Fibroblast of upper back skin (primary cell): ENCODE measurements around the gene FAAP24.
"Not testable (repeated sequence)": the region's sequence is repeated elsewhere in the genome, so short reads cannot be mapped to it uniquely, and the experiment has no call there.

ENCODE experiments used
- DNase-seq: peaks from one replicate; pipeline ENCODE4 v3.0.0-alpha.2; 2013

The FAAP24 gene

DNA sequence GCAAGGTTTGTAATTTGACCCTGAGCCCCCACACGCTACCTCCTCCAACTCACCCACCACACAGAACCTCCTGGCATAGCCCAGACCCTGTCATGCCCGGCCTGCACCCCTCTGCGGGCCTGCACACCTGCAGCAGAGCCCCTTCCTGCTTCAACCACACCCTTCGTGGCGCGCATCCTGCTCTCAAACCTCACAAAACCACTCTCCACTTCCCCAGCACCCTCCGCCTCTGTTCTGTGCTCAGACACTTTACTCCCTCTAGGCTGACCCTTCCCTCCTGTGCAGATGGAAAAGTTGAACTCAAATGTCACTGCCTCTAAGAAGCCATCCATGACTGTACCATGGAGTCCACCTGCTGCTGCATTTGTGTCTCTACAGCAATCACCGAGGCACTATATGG lies 28.5 kb downstream of the FAAP24 start:
- DNase-seq = no peak

DNA sequence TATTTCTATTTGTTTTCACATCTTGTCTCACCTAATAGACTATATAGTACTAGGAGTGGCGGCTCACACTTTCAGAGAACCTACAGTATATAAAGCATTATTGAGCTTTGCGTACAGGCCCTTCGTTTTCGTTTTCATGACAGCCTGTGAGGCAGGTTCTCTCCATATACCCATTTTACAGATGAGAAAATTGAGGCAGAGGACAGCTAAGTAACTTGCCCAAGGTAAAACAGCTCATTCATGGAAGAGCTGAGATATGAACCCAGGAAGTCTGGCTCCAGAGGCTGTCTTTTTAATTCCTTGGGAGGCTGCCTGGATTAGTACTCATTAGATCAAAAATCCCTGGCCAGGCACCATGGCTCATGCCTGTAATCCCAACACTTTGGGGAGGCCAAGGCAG lies 28.9 kb downstream of the FAAP24 start:
- DNase-seq = no peak

DNA sequence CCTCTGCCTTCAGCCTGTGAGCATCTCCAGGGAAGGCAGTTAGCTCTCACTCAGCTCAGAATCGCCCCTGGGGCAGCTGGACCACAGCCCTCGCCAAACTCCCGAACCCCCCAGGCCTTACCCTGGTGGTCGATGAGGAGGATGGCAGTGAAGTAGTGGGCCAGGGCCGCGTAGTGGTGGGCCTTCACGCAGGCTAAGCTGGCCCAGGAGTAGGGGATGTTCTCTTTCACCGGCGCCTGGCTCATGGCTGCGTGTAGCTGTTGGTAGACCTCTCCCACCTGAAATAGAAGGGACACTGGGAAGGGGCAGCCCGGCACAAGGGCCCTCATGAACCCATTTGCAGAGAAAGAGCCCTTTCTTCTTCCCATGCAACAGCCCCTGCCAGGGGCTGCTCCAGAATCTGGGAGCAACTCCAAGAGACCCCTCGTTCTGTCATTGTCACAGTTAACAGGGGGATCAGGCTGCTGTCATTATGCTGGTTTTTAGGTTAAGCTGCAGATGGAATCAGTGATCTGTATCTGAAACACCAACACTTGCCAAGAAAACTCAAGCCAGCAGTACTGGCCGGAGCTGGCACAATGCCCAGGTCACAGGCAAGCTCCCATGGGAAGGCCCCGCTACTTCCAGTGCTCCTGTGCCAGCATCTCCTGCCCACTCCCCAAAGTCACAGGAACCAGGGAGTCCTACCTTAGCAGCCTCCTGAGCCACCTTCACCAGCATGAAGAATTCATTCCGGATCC lies 30.3 kb downstream of the FAAP24 start:
- DNase-seq = not testable (repeated sequence)

DNA sequence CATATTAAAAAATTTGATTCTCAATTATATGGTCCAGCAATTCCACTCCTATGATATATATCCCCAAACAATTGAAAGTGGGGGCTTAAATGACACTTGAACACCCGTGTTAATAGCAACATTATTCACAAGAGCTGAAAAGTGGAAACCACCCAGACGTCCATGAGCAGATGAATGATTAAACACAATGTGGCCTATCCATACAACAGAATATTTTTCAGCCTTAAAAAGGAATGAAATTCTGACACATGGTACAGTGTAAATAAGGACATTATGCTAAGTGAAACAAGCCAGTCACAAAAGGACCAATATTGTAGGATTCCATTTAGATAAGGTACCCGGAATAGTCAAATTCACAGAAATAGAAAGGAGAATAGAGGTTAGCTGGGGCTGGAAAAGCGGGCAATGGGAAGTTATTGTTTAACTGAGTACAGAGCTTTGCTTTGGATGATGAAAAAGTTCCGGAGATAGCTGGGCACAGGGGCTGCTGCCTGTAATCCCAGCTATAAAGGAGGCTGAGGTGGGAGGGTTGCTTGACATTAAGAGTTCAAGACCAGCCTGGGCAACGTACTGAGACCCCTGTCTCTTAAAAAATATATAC lies 31.5 kb downstream of the FAAP24 start:
- DNase-seq = not testable (repeated sequence)

DNA sequence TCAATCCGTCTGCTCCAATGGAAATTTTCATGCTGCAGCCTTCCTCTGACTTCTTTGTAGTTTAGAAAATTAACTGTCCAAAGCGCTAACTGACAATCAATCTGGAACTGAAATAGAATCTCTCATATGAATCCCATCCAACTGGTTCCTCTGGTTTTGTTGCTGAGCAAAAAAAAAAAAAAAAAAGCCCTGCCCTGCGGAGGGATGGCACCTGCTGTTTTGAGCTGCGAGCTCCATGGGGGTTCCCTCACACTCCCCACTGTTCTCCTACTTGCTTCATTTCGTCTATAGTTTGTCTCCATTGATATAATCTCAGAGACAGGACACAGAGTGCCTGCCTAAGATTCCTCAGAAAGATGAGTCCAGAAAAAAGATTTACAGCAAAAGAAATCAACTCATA lies 33.4 kb downstream of the FAAP24 start:
- DNase-seq = no peak

DNA sequence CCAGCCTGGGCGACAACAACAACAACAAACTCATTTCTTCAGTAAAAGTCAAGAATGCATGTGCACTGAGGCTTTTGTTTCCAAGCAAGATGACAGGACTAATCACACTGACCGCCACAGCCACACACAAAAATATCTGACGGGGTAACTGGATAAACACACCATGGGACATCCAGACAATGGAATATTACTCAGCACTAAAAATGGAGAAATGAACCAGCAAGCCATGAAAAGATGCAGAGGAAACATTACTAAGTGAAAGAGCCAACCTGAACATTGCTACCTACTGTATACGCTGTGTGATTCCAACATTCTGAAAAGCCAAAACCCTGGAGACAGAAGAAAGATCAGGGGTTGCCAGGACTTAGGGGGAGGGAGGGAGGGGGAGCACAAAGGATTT lies 36.7 kb downstream of the FAAP24 start:
- DNase-seq = no peak

DNA sequence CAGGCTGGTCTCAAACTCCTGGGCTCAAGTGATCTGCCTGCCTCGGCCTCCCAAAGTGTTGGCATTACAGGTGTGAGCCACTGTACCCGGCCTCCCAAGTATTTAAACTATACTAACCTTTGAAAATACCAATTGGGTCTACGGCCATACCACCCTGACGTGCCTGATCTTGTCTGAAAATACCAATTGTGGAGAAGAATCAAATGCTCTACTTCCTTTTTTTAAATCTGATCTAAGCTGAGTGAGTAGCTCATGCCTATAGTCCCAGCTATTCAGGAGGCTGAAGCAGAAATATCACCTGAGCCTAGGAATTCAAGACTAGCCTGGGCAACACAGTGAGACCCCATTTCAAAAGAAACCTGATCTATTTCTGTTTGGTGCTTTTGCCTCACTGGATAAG lies 38.8 kb downstream of the FAAP24 start:
- not testable (repeated sequence) for DNase-seq

DNA sequence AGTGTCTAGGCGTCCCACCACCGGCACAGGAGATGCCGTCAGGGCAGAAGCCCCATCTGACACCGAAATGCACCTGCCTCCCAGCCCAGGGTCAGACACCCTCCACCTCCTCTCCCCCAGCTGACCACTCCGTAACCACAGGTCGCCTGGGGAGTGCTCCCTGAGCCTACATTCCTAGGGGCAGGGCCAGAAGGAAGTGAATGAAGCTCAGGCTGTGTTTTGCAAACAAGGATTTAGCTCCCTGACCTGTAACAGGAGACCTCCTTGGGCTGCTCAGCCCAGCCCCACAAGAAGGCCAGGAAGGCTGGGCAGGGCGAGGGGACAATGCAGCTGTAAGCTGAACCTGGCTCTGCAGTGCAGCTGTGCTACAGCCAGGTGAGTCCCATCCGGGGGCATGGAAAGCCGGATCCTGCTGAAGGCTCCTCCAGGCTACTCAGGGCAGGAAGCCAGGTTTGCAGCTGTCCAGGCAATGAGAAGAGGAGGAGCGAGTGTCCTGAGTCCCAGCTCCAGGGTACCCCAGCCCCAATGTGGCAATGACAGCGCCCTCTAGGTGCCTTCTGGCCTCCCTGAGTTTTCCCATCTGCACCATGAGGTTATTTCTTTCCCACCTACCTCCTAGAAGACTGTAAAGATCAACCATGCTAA lies 50.6 kb downstream of the FAAP24 start:
- DNase-seq = no peak

DNA sequence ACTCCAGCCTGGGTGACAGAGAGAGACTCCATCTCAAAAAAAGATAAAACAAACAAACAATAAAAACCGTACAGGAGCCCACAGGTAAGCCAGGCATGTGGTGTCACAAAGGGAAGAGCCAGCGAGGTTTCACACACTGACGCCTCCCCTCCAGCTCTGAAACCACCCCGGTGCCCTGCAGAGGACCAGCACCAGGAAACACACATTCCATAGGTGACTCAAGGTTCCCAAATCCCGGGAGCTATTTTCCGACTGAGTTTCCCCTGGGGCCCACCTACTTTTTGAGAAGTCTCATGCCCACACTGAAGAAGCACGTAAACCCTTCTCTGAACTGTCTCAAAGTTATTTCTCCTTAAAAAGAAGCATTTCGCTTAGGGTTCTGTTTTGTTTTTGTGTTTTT lies 52.4 kb downstream of the FAAP24 start:
- no peak for DNase-seq

DNA sequence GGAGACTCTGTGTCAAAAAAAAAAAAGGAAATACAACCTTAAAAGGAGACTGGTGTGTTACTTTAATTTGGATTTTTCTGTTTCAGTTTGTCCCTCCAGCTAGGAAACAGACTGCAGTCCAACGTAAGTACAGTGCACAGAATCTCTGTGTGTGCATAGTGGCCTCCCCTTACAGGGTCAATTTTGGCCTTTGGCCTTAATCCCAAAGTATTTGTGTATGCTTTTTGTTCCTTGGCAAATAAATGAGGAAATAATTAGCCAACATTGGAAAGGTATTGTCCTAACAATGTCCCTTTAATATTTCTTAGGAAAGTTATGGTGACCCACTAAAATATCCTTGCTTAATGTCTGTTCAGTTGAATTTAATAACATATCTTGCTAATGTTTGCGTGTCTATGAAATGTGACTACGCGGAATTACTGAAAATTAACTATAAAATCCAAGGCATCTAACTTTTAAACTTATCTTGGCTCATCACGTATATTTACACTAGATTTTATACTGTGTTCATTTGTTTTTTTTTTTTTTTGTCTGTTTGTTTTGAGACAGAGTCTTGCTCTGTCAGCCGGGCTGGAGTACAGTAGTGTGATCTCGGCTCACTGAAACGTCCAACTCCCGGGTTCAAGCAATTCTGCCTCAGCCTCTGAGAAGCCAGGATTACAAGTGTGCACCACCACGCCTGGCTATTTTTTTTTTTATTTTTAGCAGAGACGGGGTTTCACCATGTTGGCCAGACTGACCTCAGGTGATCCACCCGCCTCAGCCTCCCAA lies 53.6 kb downstream of the FAAP24 start:
- DNase-seq = not testable (repeated sequence)

DNA sequence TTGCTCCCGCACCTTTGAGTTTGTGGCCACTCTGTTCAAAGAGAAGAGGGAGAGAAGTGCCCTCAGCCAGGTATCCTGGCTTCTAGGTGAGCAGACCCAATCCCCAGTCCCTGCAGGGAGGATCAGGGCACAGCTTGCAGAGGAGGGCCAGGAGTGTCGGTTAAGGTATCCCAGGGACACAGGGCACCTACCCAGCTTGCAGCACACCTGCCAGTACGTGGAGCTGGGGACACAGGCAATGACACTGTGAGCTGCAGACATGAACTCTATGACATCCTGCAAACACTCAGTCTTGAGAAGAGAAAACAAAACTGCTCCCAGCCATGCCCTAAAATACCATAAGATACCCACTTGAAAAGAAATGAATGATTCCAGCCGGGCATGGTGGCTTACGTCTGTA lies 54.6 kb downstream of the FAAP24 start:
- not testable (repeated sequence) for DNase-seq
